Activated T-helper 2 cell treated with anti-CD3 and anti-CD28 coated beads, Interferon-gamma antibody, Interleukin-2, Interleukin-4, amounts not matched to agents 10 μg/mL and 5 μg/mL and 100 μg/mL, durations not matched to agents 14 hours and 24 hours and 36 hours (primary cell): ENCODE data around the gene FOXD1. TPM values are rescaled to one million over a fixed set of nuclear protein-coding genes. Genes with fewer than 3 reads are reported as not detected.

ENCODE experiments used
- DNase-seq: peaks from one replicate; pipeline ENCODE4 v3.0.0; 2021; ENCODE audit warnings: low spot score
- H3K27ac Mint-ChIP-seq: one replicate; pipeline ENCODE4 v1.8.0; 2021; ENCODE audit warnings: mixed read lengths
- H3K27me3 Mint-ChIP-seq: one replicate; pipeline ENCODE4 v1.8.0; 2021; ENCODE audit warnings: low read depth, mixed read lengths
- H3K36me3 Mint-ChIP-seq: one replicate; pipeline ENCODE4 v1.8.0; 2021; ENCODE audit warnings: low read depth, mixed read lengths
- H3K4me1 Mint-ChIP-seq: one replicate; pipeline ENCODE4 v1.8.0; 2021; ENCODE audit warnings: low read depth, mixed read lengths
- H3K4me3 Mint-ChIP-seq: one replicate; pipeline ENCODE4 v1.8.0; 2021; ENCODE audit warnings: low read depth, mild to moderate bottlenecking, moderate library complexity, mixed read lengths
- H3K9me3 Mint-ChIP-seq: one replicate; pipeline ENCODE4 v1.8.0; 2021; ENCODE audit warnings: mixed read lengths
- intact Hi-C: fragments of 100-400 bp; cut with micrococcal nuclease; formaldehyde crosslinking; loops from one replicate; pipeline ENCODE4 v1.15.1; 2023
- total RNA-seq: library from RNA; stranded (reverse); gene quantifications from 2 replicates; pipeline ENCODE4 v1.2.3, GENCODE V29; 2022

The FOXD1 gene
- total RNA-seq, 1 donor from 2014 or later = 0.11 TPM

GRCh38 chr5:73443829-73444498, 4.6 kb downstream of the FOXD1 start:
- peaks cover 1% of the 10 kb centered on the region for H3K4me1 Mint-ChIP-seq
- DNase-seq = no peak
- no peak overlapping the region for H3K27ac Mint-ChIP-seq
- peaks cover 74% of the 10 kb centered on the region for H3K27me3 Mint-ChIP-seq
- no peak overlapping the region for H3K4me3 Mint-ChIP-seq
- intact Hi-C loops = loop anchor here (2.0 kb wide), 1 partner anchor 63 kb away; no protein-coding TSS in a partner anchor
- H3K9me3 Mint-ChIP-seq = no peaks in the 10 kb centered on the region
- no peaks in the 10 kb centered on the region for H3K36me3 Mint-ChIP-seq

GRCh38 chr5:73442996-73443627, 5.5 kb downstream of the FOXD1 start:
- Mint-ChIP-seq H3K27ac (no peak overlapping the region), H3K36me3 (no peaks in the 10 kb centered on the region), H3K27me3 (peaks cover 75% of the 10 kb centered on the region), H3K9me3 (no peaks in the 10 kb centered on the region), H3K4me1 (no peaks in the 10 kb centered on the region), H3K4me3 (no peak overlapping the region)
- intact Hi-C loops = no loop called here
- DNase-seq = no peak

- intact Hi-C loops = no loop called here
- Mint-ChIP-seq H3K9me3 (no peaks in the 10 kb centered on the region), H3K27me3 (peaks cover 81% of the 10 kb centered on the region), H3K4me3 (no peak overlapping the region), H3K36me3 (no peaks in the 10 kb centered on the region), H3K27ac (no peak overlapping the region), H3K4me1 (peaks cover 3% of the 10 kb centered on the region)
- DNase-seq = no peak
These were observed 6.3 kb downstream of the FOXD1 start for GRCh38 chr5:73442231-73442811.

- H3K4me3 Mint-ChIP-seq = no peak overlapping the region
- H3K9me3 Mint-ChIP-seq = no peaks in the 10 kb centered on the region
- DNase-seq = no peak
- intact Hi-C loops = no loop called here
- H3K36me3 Mint-ChIP-seq = no peaks in the 10 kb centered on the region
- peaks cover 80% of the 10 kb centered on the region for H3K27me3 Mint-ChIP-seq
- H3K4me1 Mint-ChIP-seq = peaks cover 3% of the 10 kb centered on the region
- H3K27ac Mint-ChIP-seq = no peak overlapping the region
These were observed 7.2 kb downstream of the FOXD1 start for GRCh38 chr5:73441378-73441777.

GRCh38 chr5:73440262-73440661, 8.3 kb downstream of the FOXD1 start:
- Mint-ChIP-seq H3K27ac (no peak overlapping the region), H3K27me3 (peaks cover 85% of the 10 kb centered on the region), H3K36me3 (no peaks in the 10 kb centered on the region), H3K9me3 (no peaks in the 10 kb centered on the region), H3K4me1 (peaks cover 3% of the 10 kb centered on the region), H3K4me3 (no peak overlapping the region)
- intact Hi-C loops = no loop called here
- DNase-seq = no peak

- Mint-ChIP-seq H3K9me3 (no peaks in the 10 kb centered on the region), H3K4me1 (peaks cover 3% of the 10 kb centered on the region), H3K36me3 (no peaks in the 10 kb centered on the region), H3K27ac (no peak overlapping the region), H3K4me3 (no peak overlapping the region), H3K27me3 (peaks cover 83% of the 10 kb centered on the region)
- no peak for DNase-seq
- intact Hi-C loops = no loop called here
These were observed 9.7 kb downstream of the FOXD1 start for GRCh38 chr5:73438645-73439470.

- H3K4me3 Mint-ChIP-seq = no peak overlapping the region
- no peak for DNase-seq
- intact Hi-C loops = loop anchor here (2.0 kb wide), 3 partner anchors 13 to 135 kb away; no protein-coding TSS in a partner anchor
- no peaks in the 10 kb centered on the region for H3K9me3 Mint-ChIP-seq
- H3K27me3 Mint-ChIP-seq = peaks cover 83% of the 10 kb centered on the region
- no peak overlapping the region for H3K27ac Mint-ChIP-seq
- H3K36me3 Mint-ChIP-seq = no peaks in the 10 kb centered on the region
- peaks cover 3% of the 10 kb centered on the region for H3K4me1 Mint-ChIP-seq
These were observed 10.6 kb downstream of the FOXD1 start for GRCh38 chr5:73437777-73438644.

GRCh38 chr5:73437101-73437776, 11.3 kb downstream of the FOXD1 start:
- Mint-ChIP-seq H3K4me3 (no peak overlapping the region), H3K36me3 (no peaks in the 10 kb centered on the region), H3K4me1 (peaks cover 3% of the 10 kb centered on the region), H3K27ac (no peak overlapping the region), H3K9me3 (no peaks in the 10 kb centered on the region), H3K27me3 (peaks cover 80% of the 10 kb centered on the region)
- intact Hi-C loops = loop anchor here (2.0 kb wide), 3 partner anchors 14 to 134 kb away; no protein-coding TSS in a partner anchor
- DNase-seq = no peak

GRCh38 chr5:73436535-73437100, 12.0 kb downstream of the FOXD1 start:
- H3K4me1 Mint-ChIP-seq = peaks cover 3% of the 10 kb centered on the region
- no peaks in the 10 kb centered on the region for H3K9me3 Mint-ChIP-seq
- peaks cover 76% of the 10 kb centered on the region for H3K27me3 Mint-ChIP-seq
- H3K27ac Mint-ChIP-seq = no peak overlapping the region
- DNase-seq = no peak
- no peaks in the 10 kb centered on the region for H3K36me3 Mint-ChIP-seq
- intact Hi-C loops = loop anchor here (2.0 kb wide), 3 partner anchors 14 to 134 kb away; no protein-coding TSS in a partner anchor
- H3K4me3 Mint-ChIP-seq = no peak overlapping the region

GRCh38 chr5:73435759-73436534, 12.6 kb downstream of the FOXD1 start:
- no peak overlapping the region for H3K4me3 Mint-ChIP-seq
- no peaks in the 10 kb centered on the region for H3K36me3 Mint-ChIP-seq
- intact Hi-C loops = loop anchor here (2.0 kb wide), 3 partner anchors 15 to 133 kb away; no protein-coding TSS in a partner anchor
- H3K27me3 Mint-ChIP-seq = peaks cover 71% of the 10 kb centered on the region
- peaks cover 3% of the 10 kb centered on the region for H3K4me1 Mint-ChIP-seq
- DNase-seq = no peak
- H3K27ac Mint-ChIP-seq = peak overlapping the region; percentile 23
- H3K9me3 Mint-ChIP-seq = no peaks in the 10 kb centered on the region

GRCh38 chr5:73434907-73435306, 13.7 kb downstream of the FOXD1 start:
- peaks cover 68% of the 10 kb centered on the region for H3K27me3 Mint-ChIP-seq
- peaks cover 3% of the 10 kb centered on the region for H3K4me1 Mint-ChIP-seq
- H3K4me3 Mint-ChIP-seq = no peak overlapping the region
- no peak for DNase-seq
- H3K9me3 Mint-ChIP-seq = no peaks in the 10 kb centered on the region
- intact Hi-C loops = no loop called here
- H3K36me3 Mint-ChIP-seq = no peaks in the 10 kb centered on the region
- no peak overlapping the region for H3K27ac Mint-ChIP-seq
